ENCODE results near the gene PDCD11.
"Not testable (repeated sequence)": the region's sequence is repeated elsewhere in the genome, so short reads cannot be mapped to it uniquely, and the experiment has no call there.

The PDCD11 gene

GRCh38 chr10:103396067-103396788 is at the start of gene PDCD11, which contains the start of gene ATP5MK:
Gene PDCD11 (plus strand): TSS chr10:103396626. CDS start chr10:103398427, 1,801 bp downstream.
Gene ATP5MK (minus strand): TSS chr10:103396475. CDS start chr10:103392457, 4,018 bp downstream.
- DNase-seq (ENCODE audit: low spot score): peak; percentile 95

GRCh38 chr10:103350175-103350516 is 46.3 kb upstream of the PDCD11 start:
- no peak for DNase-seq (ENCODE audit: low spot score)

- DNase-seq (ENCODE audit: low spot score): peak; percentile 62
Observed at GRCh38 chr10:103350517-103351260, 45.7 kb upstream of the PDCD11 start, which contains the start of gene PCGF6. Gene PCGF6 (minus strand): TSS chr10:103351140. CDS start chr10:103351066, 74 bp downstream.

- no peak for DNase-seq (ENCODE audit: low spot score)
Observed at GRCh38 chr10:103353281-103353680, 43.1 kb upstream of the PDCD11 start.

- not testable (repeated sequence) for DNase-seq (ENCODE audit: low spot score)
Observed at GRCh38 chr10:103354567-103354966, 41.9 kb upstream of the PDCD11 start.

- no peak for DNase-seq (ENCODE audit: low spot score)
Observed at GRCh38 chr10:103355906-103356599, 40.4 kb upstream of the PDCD11 start.

GRCh38 chr10:103359493-103359892 is 36.9 kb upstream of the PDCD11 start:
- DNase-seq (ENCODE audit: low spot score): not testable (repeated sequence)

- DNase-seq (ENCODE audit: low spot score): not testable (repeated sequence)
Observed at GRCh38 chr10:103360791-103361190, 35.6 kb upstream of the PDCD11 start.

GRCh38 chr10:103367379-103367781 is 29.0 kb upstream of the PDCD11 start:
- no peak for DNase-seq (ENCODE audit: low spot score)

GRCh38 chr10:103367782-103368518 is 28.5 kb upstream of the PDCD11 start, which contains the start of gene TAF5:
Gene TAF5 (plus strand): TSS chr10:103367976. CDS start chr10:103367990, 14 bp downstream.
- peak; percentile 91 for DNase-seq (ENCODE audit: low spot score)

- no peak for DNase-seq (ENCODE audit: low spot score)
Observed at GRCh38 chr10:103373544-103373943, 22.9 kb upstream of the PDCD11 start.

GRCh38 chr10:103374263-103374662 is 22.2 kb upstream of the PDCD11 start:
- DNase-seq (ENCODE audit: low spot score): no peak

- no peak for DNase-seq (ENCODE audit: low spot score)
Observed at GRCh38 chr10:103382769-103383168, 13.7 kb upstream of the PDCD11 start.

- no peak for DNase-seq (ENCODE audit: low spot score)
Observed at GRCh38 chr10:103394180-103394579, 2.2 kb upstream of the PDCD11 start.

- no peak for DNase-seq (ENCODE audit: low spot score)
Observed at GRCh38 chr10:103395754-103396066, 716 bp upstream of the PDCD11 start.

GRCh38 chr10:103396789-103397087 is 312 bp downstream of the PDCD11 start:
- no peak for DNase-seq (ENCODE audit: low spot score)

GRCh38 chr10:103397191-103397825 is 882 bp downstream of the PDCD11 start:
- no peak for DNase-seq (ENCODE audit: low spot score)

- no peak for DNase-seq (ENCODE audit: low spot score)
Observed at GRCh38 chr10:103413564-103413963, 17.1 kb downstream of the PDCD11 start.

GRCh38 chr10:103415581-103415980 is 19.2 kb downstream of the PDCD11 start:
- no peak for DNase-seq (ENCODE audit: low spot score)

- DNase-seq (ENCODE audit: low spot score): peak; percentile 63
Observed at GRCh38 chr10:103416436-103417147, 20.2 kb downstream of the PDCD11 start.

- DNase-seq (ENCODE audit: low spot score): not testable (repeated sequence)
Observed at GRCh38 chr10:103417148-103417469, 20.7 kb downstream of the PDCD11 start.

All from CD4-positive, alpha-beta T cell treated with Interleukin-6 at 100 ng/mL for 8 hours (primary cell).